ENCODE measurements around the gene LIN37.

Gene LIN37

GRCh38 chr19:35736913-35737886 lies 11.2 kb upstream of the LIN37 start:
- no peak for DNase-seq

GRCh38 chr19:35738021-35738886 lies 10.1 kb upstream of the LIN37 start:
- DNase-seq = no peak

GRCh38 chr19:35738887-35739229 lies 9.5 kb upstream of the LIN37 start:
- no peak for DNase-seq

- no peak for DNase-seq
Measured at GRCh38 chr19:35739275-35740107, 8.9 kb upstream of the LIN37 start.

GRCh38 chr19:35740108-35740422 lies 8.3 kb upstream of the LIN37 start:
- no peak for DNase-seq

GRCh38 chr19:35740423-35741202 lies 7.8 kb upstream of the LIN37 start:
- peak; percentile 99 for DNase-seq

- DNase-seq = no peak
Measured at GRCh38 chr19:35741203-35741515, 7.2 kb upstream of the LIN37 start.

GRCh38 chr19:35742121-35742724 lies 6.2 kb upstream of the LIN37 start, which contains the start of gene IGFLR1:
Gene IGFLR1 (minus strand): TSS chr19:35742452. CDS start chr19:35741180, 1,272 bp downstream.
- DNase-seq = no peak

- DNase-seq = no peak
Measured at GRCh38 chr19:35743640-35744429, 4.5 kb upstream of the LIN37 start.

- peak; percentile 97 for DNase-seq
Measured at GRCh38 chr19:35744430-35745327, 3.7 kb upstream of the LIN37 start.

- DNase-seq = peak; percentile 99
Measured at GRCh38 chr19:35745328-35746086, 2.9 kb upstream of the LIN37 start, which contains the start of the genes PSENEN and U2AF1L4. Gene PSENEN (plus strand): TSS chr19:35745651. CDS start chr19:35745931, 280 bp downstream. Gene U2AF1L4 (minus strand): TSS chr19:35745418. CDS start chr19:35745391, 27 bp downstream.

GRCh38 chr19:35746087-35746462 lies 2.3 kb upstream of the LIN37 start:
- DNase-seq = no peak

- no peak for DNase-seq
Measured at GRCh38 chr19:35746531-35746930, 1.8 kb upstream of the LIN37 start.

GRCh38 chr19:35750167-35750566 lies 1.8 kb downstream of the LIN37 start:
- DNase-seq = peak; percentile 90

GRCh38 chr19:35751839-35752745 lies 3.7 kb downstream of the LIN37 start:
- DNase-seq = no peak

GRCh38 chr19:35752746-35753350 lies 4.5 kb downstream of the LIN37 start:
- DNase-seq = peak; percentile 27
